Measurements from ENCODE around the gene ZMYND8.

GRCh38 chr20:47227576-47227975, 128.9 kb downstream of the ZMYND8 start:
- TF ChIP-seq REST (IDR thresholded peaks at IDR 0.05; ENCODE audit: insufficient read depth in 1 of 2, low read depth in 2 of 2, low read length in 2 of 2) = no peak
- TF ChIP-seq POLR2AphosphoS5 (IDR thresholded peaks at IDR 0.05; ENCODE audit: low read depth, low read length) = no peak
- TF ChIP-seq FOXP2 (optimal IDR thresholded peaks at IDR 0.05; ENCODE audit: borderline replicate concordance, extremely low read depth, extremely low read length, insufficient read depth) = no peak
- no peak for TF ChIP-seq TAF1 (IDR thresholded peaks at IDR 0.05; ENCODE audit: borderline replicate concordance, insufficient read depth, low read length)
- TF ChIP-seq SIN3A (IDR thresholded peaks at IDR 0.05; ENCODE audit: borderline replicate concordance, insufficient read depth, low read length) = no peak

Data from PFSK-1 (cell line).